Upper lobe of left lung (tissue), 6 donors: ENCODE measurements around the gene SPARCL1. TPM values are rescaled to one million over a fixed set of nuclear protein-coding genes. Genes with fewer than 3 reads are reported as not detected.

Experiments
- ATAC-seq, 2 donors: fragments of 200-7000 bp; cut with Tn5 transposase; one replicate each; pipeline ENCODE4 v1.9.1; 2022; ENCODE audit warnings: mild to moderate bottlenecking in 2 of 2, moderate library complexity in 2 of 2; ENCODE audit not compliant: low FRiP score in 2 of 2
- DNase-seq, 2 donors: peaks; one replicate each; pipeline ENCODE4 v3.0.0-alpha.2; 2019 to 2020
- H3K27ac ChIP-seq, 4 donors: fragments of 200-600 bp; sonication (generic); one replicate each; pipeline ENCODE4 v1.5.1; 2016 to 2019
- H3K27me3 ChIP-seq, 4 donors: fragments of 200-600 bp; sonication (generic); one replicate each; pipeline ENCODE4 v1.5.1; 2017 to 2019
- H3K36me3 ChIP-seq, 4 donors: fragments of 200-600 bp; sonication (generic); one replicate each; pipeline ENCODE4 v1.5.1; 2016 to 2019
- H3K4me1 ChIP-seq, 4 donors: fragments of 200-600 bp; sonication (generic); one replicate each; pipeline ENCODE4 v1.5.1; 2018 to 2019
- H3K4me3 ChIP-seq, 4 donors: fragments of 200-600 bp; sonication (generic); one replicate each; pipeline ENCODE4 v1.5.1; 2017 to 2019; ENCODE audit warnings: mild to moderate bottlenecking in 2 of 4, moderate library complexity in 1 of 4
- H3K9me3 ChIP-seq, 4 donors: fragments of 200-600 bp; sonication (generic); one replicate each; pipeline ENCODE4 v1.5.1; 2018 to 2019
- CTCF ChIP-seq, 6 experiments: fragments of 450-650 bp in 4 of 6; fragments of 200-600 bp in 2 of 6; sonication (generic) in 2 of 6; IDR thresholded peaks; one replicate each; pipeline ENCODE4 v1.5.1; 2016 to 2019; ENCODE audit warnings: antibody characterized with exemption in 6 of 6
- EP300 ChIP-seq, 4 donors: sonication (generic); formaldehyde crosslinking; IDR thresholded peaks; one replicate each; pipeline ENCODE4 v1.5.1; 2017; ENCODE audit warnings: antibody characterized with exemption in 4 of 4, control low read depth in 2 of 4
- POLR2A ChIP-seq, 4 donors: fragments of 450-650 bp; IDR thresholded peaks; one replicate each; pipeline ENCODE4 v1.5.1; 2016 to 2017; ENCODE audit warnings: antibody characterized with exemption in 4 of 4, mild to moderate bottlenecking in 2 of 4
- POLR2AphosphoS5 ChIP-seq, 2 donors: sonication (generic); formaldehyde crosslinking; IDR thresholded peaks; one replicate each; pipeline ENCODE4 v1.5.1; 2017; ENCODE audit warnings: antibody characterized with exemption in 2 of 2
- WGBS, 2 donors: methylation state at CpG; one replicate each; pipeline ENCODE4 v1.1.5; 2017 to 2018; 5-methylcytosine and 5-hydroxymethylcytosine counted together
- total RNA-seq, 6 donors: library from RNA; depleted of rRNA in 4 of 6; stranded (reverse); fragments of >200 nt in 4 of 6; gene quantifications; one replicate each; pipeline versions ENCODE4 v1.1.0 to v1.2.1, GENCODE V29; 2016 to 2021
- donor health status: DM: no; HTN: no; CAD: no; lungs with moderate emphysema.
- donor health status: DM: no; HTN: yes; CAD: no; lungs with severe emphysema.

Gene SPARCL1
- total RNA-seq, 6 donors from 2014 or later = 145 to 406 (median 343) TPM

GRCh38 chr4:87557348-87557747 is 28.2 kb upstream of the SPARCL1 start:
- Histone ChIP-seq H3K4me3 (no peak overlapping the region), H3K27me3 (no peaks in the 10 kb centered on the region), H3K4me1 (no peaks in the 10 kb centered on the region), H3K27ac (no peak overlapping the region), H3K9me3 (no peaks in the 10 kb centered on the region), H3K36me3 (no peaks in the 10 kb centered on the region)
- TF ChIP-seq POLR2AphosphoS5 (IDR thresholded peaks at IDR 0.05) (no peak), EP300 (IDR thresholded peaks at IDR 0.05) (no peak), CTCF (IDR thresholded peaks at IDR 0.05) (no peak), POLR2A (IDR thresholded peaks at IDR 0.05) (no peak)
- ATAC-seq = no peak
- 59 to 71% methylated on average over 2 of the region's 2 CpGs for WGBS, 2 donors
- DNase-seq = no peak

DNA sequence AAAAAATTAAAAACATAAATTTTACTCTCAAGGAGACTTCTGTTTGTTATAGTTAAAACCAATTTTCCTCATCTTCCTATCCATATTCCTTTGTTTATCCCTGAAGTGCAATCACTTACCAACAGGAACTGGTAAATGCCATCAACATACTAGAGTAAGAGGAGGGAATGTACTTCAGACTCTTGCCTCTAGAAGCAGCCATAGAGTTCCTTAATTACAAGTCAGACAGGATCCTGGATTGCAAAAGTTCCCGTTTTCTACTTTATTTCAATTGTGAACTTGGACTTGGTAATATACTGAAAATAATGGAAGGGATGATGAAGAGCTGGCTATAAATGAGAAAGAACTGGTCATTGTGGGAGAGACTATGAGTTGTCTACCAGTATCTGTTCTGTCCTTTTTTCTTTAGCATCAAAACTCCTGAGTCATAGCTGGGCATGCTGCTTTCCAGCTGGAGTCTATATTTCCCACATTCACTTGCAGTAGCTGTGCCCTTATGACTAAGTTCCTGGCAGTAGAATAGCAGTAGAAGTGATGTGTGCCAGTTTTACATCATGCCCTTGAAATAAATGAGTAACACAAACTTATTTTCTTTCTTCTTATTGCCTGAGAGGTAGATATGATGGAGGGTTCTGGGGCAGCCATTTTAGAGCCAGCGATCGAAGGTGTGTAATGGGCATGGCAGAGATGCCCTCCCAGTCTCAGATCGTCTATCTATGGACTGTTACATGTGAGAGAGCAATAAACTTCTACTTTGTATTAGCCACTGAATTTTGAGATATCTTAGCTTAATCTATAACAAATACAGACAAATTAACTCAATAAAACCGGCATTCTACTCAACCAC is 26.8 kb upstream of the SPARCL1 start:
- Histone ChIP-seq H3K4me1 (no peaks in the 10 kb centered on the region), H3K9me3 (no peaks in the 10 kb centered on the region), H3K27me3 (no peaks in the 10 kb centered on the region), H3K4me3 (no peak overlapping the region), H3K27ac (peak overlapping the region in 1 of 4 donors; percentile 40), H3K36me3 (no peaks in the 10 kb centered on the region)
- peak in 1 of 2 donors; percentile 60 for ATAC-seq
- TF ChIP-seq POLR2AphosphoS5 (IDR thresholded peaks at IDR 0.05) = peak; percentile 24 to 28
- TF ChIP-seq POLR2A (IDR thresholded peaks at IDR 0.05) = no peak
- no peak for TF ChIP-seq CTCF (IDR thresholded peaks at IDR 0.05)
- no peak for DNase-seq
- 88 to 89% methylated on average over 5 of the region's 5 CpGs for WGBS, 2 donors

GRCh38 chr4:87553182-87553581 is 24.0 kb upstream of the SPARCL1 start:
- 87 to 89% methylated on average over 4 of the region's 4 CpGs for WGBS, 2 donors
- H3K9me3 ChIP-seq = no peaks in the 10 kb centered on the region

GRCh38 chr4:87551361-87551760 is 22.2 kb upstream of the SPARCL1 start:
- 72 to 74% methylated on average over 3 of the region's 3 CpGs for WGBS, 2 donors
- H3K9me3 ChIP-seq = no peaks in the 10 kb centered on the region
- no peak overlapping the region for H3K27ac ChIP-seq
- ATAC-seq (no peak), DNase-seq (no peak)
- no peaks in the 10 kb centered on the region for H3K27me3 ChIP-seq
- H3K36me3 ChIP-seq = no peaks in the 10 kb centered on the region
- TF ChIP-seq POLR2AphosphoS5 (IDR thresholded peaks at IDR 0.05) (no peak), EP300 (IDR thresholded peaks at IDR 0.05) (no peak), CTCF (IDR thresholded peaks at IDR 0.05) (no peak), POLR2A (IDR thresholded peaks at IDR 0.05) (no peak)
- H3K4me1 ChIP-seq = no peaks in the 10 kb centered on the region
- H3K4me3 ChIP-seq = no peak overlapping the region

More at GRCh38 chr4:87553182-87553581, 24.0 kb upstream of the SPARCL1 start:
- TF ChIP-seq POLR2A (IDR thresholded peaks at IDR 0.05) (no peak), CTCF (IDR thresholded peaks at IDR 0.05) (no peak), POLR2AphosphoS5 (IDR thresholded peaks at IDR 0.05) (no peak), EP300 (IDR thresholded peaks at IDR 0.05) (no peak)
- Histone ChIP-seq H3K27ac (no peak overlapping the region), H3K4me1 (no peaks in the 10 kb centered on the region), H3K27me3 (no peaks in the 10 kb centered on the region), H3K36me3 (no peaks in the 10 kb centered on the region), H3K4me3 (no peak overlapping the region)
- no peak for DNase-seq
- ATAC-seq = no peak
